RWPE2 (cell line): ENCODE measurements around the gene ACCS.

Experiments
- ATAC-seq: fragments of 200-7000 bp; cut with Tn5 transposase; 3 replicates; pipeline ENCODE4 v1.9.1; 2021; ENCODE audit warnings: low read depth
- DNase-seq: peaks from one replicate; pipeline ENCODE4 v3.0.0-alpha.2; 2020; ENCODE audit warnings: low spot score
- H3K27ac ChIP-seq: fragments of 450-650 bp; 2 replicates; pipeline ENCODE4 v1.5.1; 2017; ENCODE audit warnings: mild to moderate bottlenecking; ENCODE audit not compliant: poor library complexity, severe bottlenecking
- H3K27me3 ChIP-seq: fragments of 250-450 bp; sonication (Bioruptor Pico); 2 replicates; pipeline ENCODE4 v1.5.1; 2021; ENCODE audit warnings: mild to moderate bottlenecking, moderate library complexity; ENCODE audit not compliant: insufficient read depth, poor library complexity, severe bottlenecking
- H3K36me3 ChIP-seq: fragments of 250-450 bp; sonication (Bioruptor Pico); 2 replicates; pipeline ENCODE4 v1.5.1; 2020; ENCODE audit warnings: low read depth, mild to moderate bottlenecking, moderate library complexity
- H3K4me1 ChIP-seq: fragments of 250-450 bp; sonication (Bioruptor Pico); 2 replicates; pipeline ENCODE4 v1.5.1; 2021; ENCODE audit warnings: mild to moderate bottlenecking, moderate library complexity; ENCODE audit not compliant: insufficient read depth, poor library complexity, severe bottlenecking
- H3K4me3 ChIP-seq: fragments of 250-450 bp; sonication (Bioruptor Pico); 2 replicates; pipeline ENCODE4 v1.5.1; 2021; ENCODE audit warnings: mild to moderate bottlenecking, moderate library complexity; ENCODE audit not compliant: severe bottlenecking
- H3K9me3 ChIP-seq: fragments of 250-450 bp; sonication (Bioruptor Pico); 2 replicates; pipeline ENCODE4 v1.5.1; 2021; ENCODE audit warnings: mild to moderate bottlenecking, moderate library complexity; ENCODE audit not compliant: severe bottlenecking
- TF ChIP-seq, protein P1 (sequence below): fragments of 450-650 bp; IDR thresholded peaks from one replicate; pipeline ENCODE4 v1.5.1; 2017; ENCODE audit warnings: mild to moderate bottlenecking, moderate library complexity; ENCODE audit not compliant: poor library complexity, severe bottlenecking

The ACCS gene

GRCh38 chr11:44018829-44019228 lies 47.2 kb upstream of the ACCS start:
- TF ChIP-seq, protein P1, sequence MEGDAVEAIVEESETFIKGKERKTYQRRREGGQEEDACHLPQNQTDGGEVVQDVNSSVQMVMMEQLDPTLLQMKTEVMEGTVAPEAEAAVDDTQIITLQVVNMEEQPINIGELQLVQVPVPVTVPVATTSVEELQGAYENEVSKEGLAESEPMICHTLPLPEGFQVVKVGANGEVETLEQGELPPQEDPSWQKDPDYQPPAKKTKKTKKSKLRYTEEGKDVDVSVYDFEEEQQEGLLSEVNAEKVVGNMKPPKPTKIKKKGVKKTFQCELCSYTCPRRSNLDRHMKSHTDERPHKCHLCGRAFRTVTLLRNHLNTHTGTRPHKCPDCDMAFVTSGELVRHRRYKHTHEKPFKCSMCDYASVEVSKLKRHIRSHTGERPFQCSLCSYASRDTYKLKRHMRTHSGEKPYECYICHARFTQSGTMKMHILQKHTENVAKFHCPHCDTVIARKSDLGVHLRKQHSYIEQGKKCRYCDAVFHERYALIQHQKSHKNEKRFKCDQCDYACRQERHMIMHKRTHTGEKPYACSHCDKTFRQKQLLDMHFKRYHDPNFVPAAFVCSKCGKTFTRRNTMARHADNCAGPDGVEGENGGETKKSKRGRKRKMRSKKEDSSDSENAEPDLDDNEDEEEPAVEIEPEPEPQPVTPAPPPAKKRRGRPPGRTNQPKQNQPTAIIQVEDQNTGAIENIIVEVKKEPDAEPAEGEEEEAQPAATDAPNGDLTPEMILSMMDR = no peak
- ATAC-seq (no peak), DNase-seq (no peak)
- H3K27me3 ChIP-seq = peaks cover 4% of the 10 kb centered on the region
- no peaks in the 10 kb centered on the region for H3K36me3 ChIP-seq
- no peaks in the 10 kb centered on the region for H3K4me1 ChIP-seq
- no peak overlapping the region for H3K4me3 ChIP-seq
- H3K9me3 ChIP-seq = no peaks in the 10 kb centered on the region
- no peak overlapping the region for H3K27ac ChIP-seq

DNA sequence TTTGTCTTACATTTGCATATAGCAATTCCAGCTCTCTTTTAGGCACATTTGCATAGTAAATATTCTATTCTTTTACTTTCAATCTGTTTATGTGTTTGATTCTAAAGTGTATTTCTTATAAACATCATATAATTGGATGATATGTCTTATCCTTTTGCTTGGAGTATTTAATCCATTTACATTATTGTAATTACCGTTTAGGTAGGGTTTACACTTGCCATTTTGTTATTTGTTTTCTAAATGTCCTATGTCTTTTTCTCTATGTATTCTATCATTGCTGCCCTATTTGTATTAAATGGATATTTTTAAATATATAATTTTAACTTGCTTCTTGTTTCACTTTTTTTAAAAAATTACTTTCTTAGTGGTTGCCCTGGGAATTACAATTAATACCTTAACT lies 41.1 kb upstream of the ACCS start:
- TF ChIP-seq, protein P1 = no peak
- peaks cover 4% of the 10 kb centered on the region for H3K9me3 ChIP-seq
- no peaks in the 10 kb centered on the region for H3K36me3 ChIP-seq
- no peak for DNase-seq
- no peak overlapping the region for H3K4me3 ChIP-seq
- ATAC-seq = no peak
- peaks cover 6% of the 10 kb centered on the region for H3K27me3 ChIP-seq
- H3K27ac ChIP-seq = no peak overlapping the region
- no peaks in the 10 kb centered on the region for H3K4me1 ChIP-seq

DNA sequence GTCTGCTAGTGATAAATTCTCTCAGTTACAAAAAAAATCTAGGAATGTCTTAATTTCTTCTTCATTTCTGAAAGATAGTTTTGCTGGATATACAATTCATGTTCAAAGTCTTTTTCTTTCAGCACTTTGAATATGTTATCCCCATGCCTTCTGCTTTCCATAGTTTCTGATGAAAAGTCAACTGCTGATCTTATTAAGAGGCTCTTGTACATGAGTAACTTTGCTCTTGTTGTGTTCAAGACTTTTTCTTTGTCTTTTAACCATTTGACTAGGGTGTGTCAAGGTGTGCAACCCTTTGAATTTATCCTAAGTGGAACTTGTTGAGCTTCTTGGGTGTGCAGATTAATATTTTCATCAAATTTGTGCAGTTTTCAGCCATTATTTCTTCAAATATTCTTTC lies 40.3 kb upstream of the ACCS start:
- Histone ChIP-seq H3K4me1 (no peaks in the 10 kb centered on the region), H3K36me3 (no peaks in the 10 kb centered on the region), H3K9me3 (peaks cover 4% of the 10 kb centered on the region), H3K27me3 (peaks cover 6% of the 10 kb centered on the region), H3K4me3 (no peak overlapping the region), H3K27ac (no peak overlapping the region)
- DNase-seq = no peak
- ATAC-seq = no peak
- TF ChIP-seq, protein P1 = no peak

GRCh38 chr11:44028401-44028800 lies 37.7 kb upstream of the ACCS start:
- Histone ChIP-seq H3K36me3 (no peaks in the 10 kb centered on the region), H3K27me3 (peaks cover 6% of the 10 kb centered on the region), H3K4me3 (no peak overlapping the region), H3K27ac (no peak overlapping the region), H3K9me3 (peaks cover 4% of the 10 kb centered on the region), H3K4me1 (no peaks in the 10 kb centered on the region)
- DNase-seq (no peak), ATAC-seq (no peak)
- TF ChIP-seq, protein P1 = no peak

- Histone ChIP-seq H3K4me3 (no peak overlapping the region), H3K36me3 (no peaks in the 10 kb centered on the region), H3K27me3 (peaks cover 6% of the 10 kb centered on the region), H3K4me1 (no peaks in the 10 kb centered on the region), H3K9me3 (peaks cover 4% of the 10 kb centered on the region), H3K27ac (no peak overlapping the region)
- DNase-seq (no peak), ATAC-seq (no peak)
- TF ChIP-seq, protein P1 = no peak
These were observed 37.1 kb upstream of the ACCS start for GRCh38 chr11:44028816-44029506.
